Natural killer cell treated with Interleukin-12 subunit alpha and Interleukin-12 subunit beta and Interleukin-15 and Interleukin-18, amount 100 ng/mL, for 72 hours (primary cell): ENCODE results near the gene ANK3. TPM values are rescaled to one million over a fixed set of nuclear protein-coding genes. Genes with fewer than 3 reads are reported as not detected.

Source experiments
- ATAC-seq, 2 donors: fragments of 150-1000 bp; cut with Tn5 transposase in 1 of 2; sonication (Bioruptor Pico), chemical (Tn5 transposase) in 1 of 2; 2 replicates each; pipeline ENCODE4 v1.10.0; 2021
- DNase-seq: peaks from one replicate; pipeline ENCODE4 v3.0.0; 2022; ENCODE audit warnings: low spot score
- H3K27ac Mint-ChIP-seq, 2 donors: 1 replicate in 1 of 2; 2 replicates in 1 of 2; pipeline ENCODE4 v1.8.0; 2022; ENCODE audit warnings: mixed read lengths in 2 of 2, mild to moderate bottlenecking in 1 of 2, moderate library complexity in 1 of 2
- H3K27me3 Mint-ChIP-seq, 2 donors: 1 replicate in 1 of 2; 2 replicates in 1 of 2; pipeline ENCODE4 v1.8.0; 2022; ENCODE audit warnings: mixed read lengths in 2 of 2
- H3K36me3 Mint-ChIP-seq: one replicate; pipeline ENCODE4 v1.8.0; 2022; ENCODE audit warnings: mixed read lengths
- H3K4me1 Mint-ChIP-seq, 2 donors: 1 replicate in 1 of 2; 2 replicates in 1 of 2; pipeline ENCODE4 v1.8.0; 2022; ENCODE audit warnings: low read depth in 2 of 2, mixed read lengths in 2 of 2, mild to moderate bottlenecking in 1 of 2
- H3K4me3 Mint-ChIP-seq: one replicate; pipeline ENCODE4 v1.8.0; 2022; ENCODE audit warnings: mixed read lengths
- H3K9me3 Mint-ChIP-seq: 2 replicates; pipeline ENCODE4 v1.8.0; 2022; ENCODE audit warnings: mixed read lengths
- total RNA-seq, 2 donors: library from RNA; stranded (reverse); gene quantifications; one replicate each; pipeline ENCODE4 v1.2.3, GENCODE V29; 2022

ANK3 gene
- total RNA-seq, 2 donors from 2014 or later, result 22.0 to 92.7 TPM

- Mint-ChIP-seq H3K4me3 (no peak overlapping the region), H3K36me3 (no peaks in the 10 kb centered on the region), H3K27ac (no peak overlapping the region), H3K9me3 (no peaks in the 10 kb centered on the region), H3K27me3 (no peaks in the 10 kb centered on the region), H3K4me1 (no peaks in the 10 kb centered on the region)
- ATAC-seq (no peak), DNase-seq (no peak)
Measured at GRCh38 chr10:60093317-60093716, 296.4 kb downstream of the ANK3 start.

- Mint-ChIP-seq H3K4me3 (no peak overlapping the region), H3K9me3 (no peaks in the 10 kb centered on the region), H3K4me1 (no peaks in the 10 kb centered on the region), H3K27ac (no peak overlapping the region), H3K27me3 (no peaks in the 10 kb centered on the region), H3K36me3 (no peaks in the 10 kb centered on the region)
- ATAC-seq (no peak), DNase-seq (no peak)
Measured at GRCh38 chr10:60086862-60087261, 302.8 kb downstream of the ANK3 start.

GRCh38 chr10:60086421-60086820 lies 303.3 kb downstream of the ANK3 start:
- Mint-ChIP-seq H3K27ac (no peak overlapping the region), H3K27me3 (no peaks in the 10 kb centered on the region), H3K36me3 (no peaks in the 10 kb centered on the region), H3K9me3 (no peaks in the 10 kb centered on the region), H3K4me1 (no peaks in the 10 kb centered on the region), H3K4me3 (no peak overlapping the region)
- no peak for DNase-seq
- ATAC-seq, result no peak

GRCh38 chr10:60082744-60083344 lies 306.8 kb downstream of the ANK3 start:
- H3K27ac Mint-ChIP-seq, result no peak overlapping the region
- ATAC-seq, result no peak

GRCh38 chr10:60082341-60082740 lies 307.3 kb downstream of the ANK3 start:
- DNase-seq, result no peak
- H3K9me3 Mint-ChIP-seq, result no peaks in the 10 kb centered on the region
- no peak for ATAC-seq
- H3K27ac Mint-ChIP-seq, result no peak overlapping the region
- H3K36me3 Mint-ChIP-seq, result no peaks in the 10 kb centered on the region
- no peaks in the 10 kb centered on the region for H3K4me1 Mint-ChIP-seq
- peaks cover 0 to 12% of the 10 kb centered on the region in 2 donors for H3K27me3 Mint-ChIP-seq
- no peak overlapping the region for H3K4me3 Mint-ChIP-seq

More at GRCh38 chr10:60082744-60083344, 306.8 kb downstream of the ANK3 start:
- DNase-seq, result no peak
- Mint-ChIP-seq H3K36me3 (no peaks in the 10 kb centered on the region), H3K9me3 (no peaks in the 10 kb centered on the region), H3K4me3 (no peak overlapping the region), H3K27me3 (peaks cover 0 to 12% of the 10 kb centered on the region in 2 donors), H3K4me1 (no peaks in the 10 kb centered on the region)

DNA sequence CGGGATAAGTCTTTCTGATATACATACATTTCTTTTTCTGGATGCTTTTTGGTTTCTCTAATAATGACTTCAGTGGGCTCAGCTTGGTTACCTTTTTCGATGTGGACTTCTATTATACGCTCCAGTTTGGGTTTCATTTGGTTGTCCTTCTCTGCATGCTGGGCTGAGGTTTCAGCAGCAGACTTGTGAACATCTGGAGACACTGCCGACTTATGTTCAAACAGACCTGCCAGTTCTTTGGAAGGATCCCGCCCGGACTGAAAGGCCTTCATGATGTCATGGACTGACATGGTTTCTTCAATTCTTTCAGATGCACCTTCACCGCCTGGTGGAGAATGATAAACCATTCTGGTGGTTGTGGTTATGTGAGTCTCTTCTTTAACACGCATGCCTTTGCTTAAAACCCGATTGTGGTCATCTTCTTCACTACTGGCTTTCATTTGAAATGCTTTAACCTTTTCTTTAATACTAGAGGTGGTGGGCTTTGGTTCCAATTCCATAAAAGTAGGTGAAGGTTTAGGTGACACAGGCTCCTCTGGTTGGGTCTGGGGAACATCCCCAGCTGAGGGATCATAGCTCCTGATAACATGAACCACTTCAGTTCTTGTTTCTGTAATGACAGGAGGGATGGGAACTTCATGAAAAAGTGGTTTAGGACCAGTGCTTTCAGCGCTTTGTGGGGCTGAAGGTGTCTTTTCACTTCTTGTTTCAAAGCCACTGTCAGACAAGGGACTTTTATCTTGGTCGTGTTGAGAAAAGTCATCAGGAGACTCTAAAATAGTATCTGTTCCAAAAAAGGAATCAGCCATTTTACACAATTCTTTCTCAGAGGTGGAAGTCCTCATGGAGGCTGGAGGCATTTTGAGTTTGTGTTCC lies 315.7 kb downstream of the ANK3 start:
- no peak for ATAC-seq
- Mint-ChIP-seq H3K4me1 (no peaks in the 10 kb centered on the region), H3K27ac (no peak overlapping the region), H3K4me3 (no peak overlapping the region), H3K36me3 (no peaks in the 10 kb centered on the region), H3K27me3 (peaks cover 2 to 16% of the 10 kb centered on the region in 2 donors), H3K9me3 (no peaks in the 10 kb centered on the region)
- no peak for DNase-seq

DNA sequence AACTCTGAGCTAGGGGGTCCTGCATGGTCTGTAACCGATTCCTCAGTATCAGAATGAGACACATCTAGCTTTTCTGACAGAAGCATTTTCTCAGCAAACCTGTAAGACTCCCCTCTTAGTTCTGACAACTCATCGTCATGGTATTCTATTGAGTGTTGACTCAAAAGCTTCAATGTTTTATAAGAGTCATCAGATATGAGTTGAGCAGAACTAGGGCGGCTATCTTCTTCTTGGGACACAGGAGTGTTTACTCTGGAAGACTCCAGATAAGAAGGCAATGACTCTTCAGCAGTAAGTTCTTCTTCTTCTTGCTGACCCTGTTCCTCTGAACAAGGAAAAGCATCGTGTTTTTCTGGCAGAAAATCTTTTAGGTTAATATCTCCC lies 316.3 kb downstream of the ANK3 start:
- Mint-ChIP-seq H3K4me1 (no peaks in the 10 kb centered on the region), H3K9me3 (no peaks in the 10 kb centered on the region), H3K4me3 (no peak overlapping the region), H3K36me3 (no peaks in the 10 kb centered on the region), H3K27ac (no peak overlapping the region), H3K27me3 (peaks cover 2 to 14% of the 10 kb centered on the region in 2 donors)
- ATAC-seq (no peak), DNase-seq (no peak)

GRCh38 chr10:60069311-60069710 lies 320.4 kb downstream of the ANK3 start:
- Mint-ChIP-seq H3K4me1 (no peaks in the 10 kb centered on the region), H3K27me3 (peaks cover 2 to 6% of the 10 kb centered on the region in 2 donors), H3K4me3 (no peak overlapping the region)

GRCh38 chr10:60050366-60050765 lies 339.3 kb downstream of the ANK3 start:
- H3K36me3 Mint-ChIP-seq, result no peaks in the 10 kb centered on the region
- ATAC-seq (no peak), DNase-seq (no peak)
- no peak overlapping the region for H3K27ac Mint-ChIP-seq
- no peak overlapping the region for H3K4me3 Mint-ChIP-seq
- no peaks in the 10 kb centered on the region for H3K27me3 Mint-ChIP-seq
- no peaks in the 10 kb centered on the region for H3K4me1 Mint-ChIP-seq
- no peaks in the 10 kb centered on the region for H3K9me3 Mint-ChIP-seq

More at GRCh38 chr10:60069311-60069710, 320.4 kb downstream of the ANK3 start:
- no peaks in the 10 kb centered on the region for H3K36me3 Mint-ChIP-seq
- H3K27ac Mint-ChIP-seq, result no peak overlapping the region
- no peaks in the 10 kb centered on the region for H3K9me3 Mint-ChIP-seq
- no peak for DNase-seq
- ATAC-seq, result no peak

DNA sequence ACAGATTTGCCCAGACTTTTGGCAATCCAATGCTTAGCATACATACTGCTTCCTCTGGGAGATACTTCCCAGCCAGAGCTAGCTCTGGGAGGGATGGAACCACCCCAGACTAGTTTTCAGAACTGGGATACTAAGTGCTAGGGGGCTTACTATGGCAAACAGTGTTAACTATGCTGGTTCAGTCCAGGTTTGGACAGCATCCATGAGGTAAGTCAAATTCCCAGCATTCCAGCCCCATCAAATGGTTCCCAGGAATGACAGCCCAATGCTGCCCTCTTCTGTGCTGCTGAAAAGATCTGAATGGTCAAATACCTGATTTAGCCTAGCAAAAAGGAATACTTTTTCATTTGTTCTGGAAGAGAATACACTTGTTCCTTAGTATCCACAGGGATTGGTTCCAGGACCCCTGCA lies 341.6 kb downstream of the ANK3 start:
- Mint-ChIP-seq H3K4me1 (no peaks in the 10 kb centered on the region), H3K9me3 (no peaks in the 10 kb centered on the region), H3K4me3 (no peak overlapping the region), H3K36me3 (no peaks in the 10 kb centered on the region), H3K27me3 (no peaks in the 10 kb centered on the region), H3K27ac (no peak overlapping the region)
- no peak for DNase-seq
- ATAC-seq, result no peak

GRCh38 chr10:60045571-60045970 lies 344.1 kb downstream of the ANK3 start:
- DNase-seq (no peak), ATAC-seq (no peak)
- no peak overlapping the region for H3K27ac Mint-ChIP-seq
- H3K4me3 Mint-ChIP-seq, result no peak overlapping the region
- no peaks in the 10 kb centered on the region for H3K9me3 Mint-ChIP-seq
- no peaks in the 10 kb centered on the region for H3K4me1 Mint-ChIP-seq
- peaks cover 0 to 6% of the 10 kb centered on the region in 2 donors for H3K27me3 Mint-ChIP-seq
- H3K36me3 Mint-ChIP-seq, result no peaks in the 10 kb centered on the region

DNA sequence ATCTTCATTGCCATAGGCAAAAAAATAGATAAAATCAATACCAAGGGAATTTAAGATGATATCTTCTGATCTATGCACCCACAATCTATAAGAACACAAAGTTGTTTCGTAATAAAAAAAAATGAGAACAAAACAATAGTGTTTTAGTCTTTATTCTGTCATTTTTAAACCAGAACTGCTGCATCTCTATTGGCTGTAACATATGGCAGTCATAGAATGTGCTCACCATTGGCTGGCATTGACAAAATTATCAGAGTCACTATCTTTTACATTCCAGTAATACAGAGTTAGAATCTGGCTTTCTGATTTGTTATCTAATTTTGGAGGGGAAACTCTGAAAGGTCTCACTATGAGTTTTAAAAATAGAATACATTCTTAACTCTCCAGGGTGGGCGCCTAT lies 344.7 kb downstream of the ANK3 start:
- Mint-ChIP-seq H3K4me1 (no peaks in the 10 kb centered on the region), H3K27me3 (peaks cover 0 to 6% of the 10 kb centered on the region in 2 donors)
- ATAC-seq, result no peak

DNA sequence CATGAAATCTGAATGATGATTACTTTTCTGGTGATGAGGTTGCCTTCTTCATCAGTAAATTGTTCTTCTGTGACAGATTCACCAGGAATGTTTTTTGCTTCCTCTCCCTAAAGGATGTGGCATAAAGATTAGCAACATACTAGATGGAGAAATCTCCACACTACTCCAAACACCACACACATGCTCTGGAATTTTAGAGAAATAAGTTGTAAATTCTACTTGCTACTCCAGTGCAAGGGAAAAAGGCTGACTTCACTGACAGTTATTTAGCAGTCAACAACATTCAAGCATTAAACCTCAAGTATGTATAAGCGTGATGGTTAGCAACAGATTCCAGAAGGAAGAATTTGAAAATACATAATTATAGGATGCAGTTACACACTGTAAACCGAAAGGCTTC lies 345.4 kb downstream of the ANK3 start:
- H3K36me3 Mint-ChIP-seq, result no peaks in the 10 kb centered on the region
- peaks cover 0 to 6% of the 10 kb centered on the region in 2 donors for H3K27me3 Mint-ChIP-seq
- no peak overlapping the region for H3K4me3 Mint-ChIP-seq
- no peaks in the 10 kb centered on the region for H3K9me3 Mint-ChIP-seq
- ATAC-seq (no peak), DNase-seq (no peak)
- no peak overlapping the region for H3K27ac Mint-ChIP-seq
- H3K4me1 Mint-ChIP-seq, result no peaks in the 10 kb centered on the region

More for the DNA sequence above, 344.7 kb downstream of the ANK3 start:
- H3K9me3 Mint-ChIP-seq, result no peaks in the 10 kb centered on the region
- no peaks in the 10 kb centered on the region for H3K36me3 Mint-ChIP-seq
- DNase-seq, result no peak
- H3K27ac Mint-ChIP-seq, result no peak overlapping the region
- H3K4me3 Mint-ChIP-seq, result no peak overlapping the region

DNA sequence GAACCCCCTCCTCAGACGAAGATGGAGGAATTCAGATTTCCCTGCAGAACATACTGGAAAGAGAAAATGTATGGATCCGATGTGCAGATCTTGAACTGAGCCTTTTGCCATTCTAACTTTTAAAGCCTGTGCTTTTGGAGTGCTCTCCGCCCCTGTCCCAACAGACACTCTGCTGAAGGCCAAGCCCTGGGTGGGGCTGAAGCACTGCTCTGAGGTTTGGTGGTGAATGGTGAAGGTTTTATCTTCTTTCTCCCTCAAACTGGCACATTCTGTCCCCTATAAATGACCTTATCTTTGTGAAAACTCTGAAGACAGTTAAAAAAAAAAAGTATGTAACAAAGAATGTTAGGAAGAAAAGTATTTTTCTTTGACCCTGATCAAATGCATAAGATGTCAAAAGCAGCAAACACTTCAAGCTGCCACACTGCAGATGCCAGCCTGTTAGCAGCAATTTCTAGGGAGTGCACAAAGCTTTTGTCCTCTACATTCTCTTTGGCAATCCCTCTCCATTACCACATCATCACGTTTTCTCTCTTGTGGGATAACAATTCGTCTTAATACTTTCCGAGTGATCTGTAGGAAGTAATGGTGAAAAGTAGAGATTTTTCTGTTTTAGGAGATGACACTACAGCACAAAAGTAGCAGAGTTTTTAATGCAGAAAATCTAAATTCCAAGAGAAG lies 346.0 kb downstream of the ANK3 start:
- no peak overlapping the region for H3K27ac Mint-ChIP-seq
- H3K27me3 Mint-ChIP-seq, result peaks cover 0 to 6% of the 10 kb centered on the region in 2 donors
- H3K36me3 Mint-ChIP-seq, result no peaks in the 10 kb centered on the region
- H3K9me3 Mint-ChIP-seq, result no peaks in the 10 kb centered on the region
- DNase-seq (no peak), ATAC-seq (no peak)
- H3K4me1 Mint-ChIP-seq, result no peaks in the 10 kb centered on the region
- no peak overlapping the region for H3K4me3 Mint-ChIP-seq
